Thoracic aorta (tissue), 2 donors: ENCODE data around the gene LRMDA. TPM values are rescaled to one million over a fixed set of nuclear protein-coding genes. Genes with fewer than 3 reads are reported as not detected.
A peak's percentile ranks its signal among the peaks of the same experiment; 100 is the strongest.

Experiments used
- ATAC-seq: fragments of 150-250 bp; one replicate; pipeline ENCODE4 v1.8.0; 2017; ENCODE audit warnings: low read depth; ENCODE audit not compliant: insufficient number of reproducible peaks, low FRiP score
- DNase-seq: peaks from one replicate; pipeline ENCODE4 v3.0.0-alpha.2; 2020; ENCODE audit warnings: low spot score
- H3K27ac ChIP-seq, 2 donors: fragments of 200-600 bp; sonication (generic); 1 replicate in 1 of 2; 2 replicates in 1 of 2; pipeline ENCODE4 v1.5.1; 2016; ENCODE audit warnings: mild to moderate bottlenecking in 2 of 2, moderate library complexity in 2 of 2
- H3K27me3 ChIP-seq: fragments of 200-600 bp; sonication (generic); replicated peaks from 2 replicates; pipeline ENCODE4 v1.6.0; 2016; ENCODE audit warnings: mild to moderate bottlenecking; ENCODE audit not compliant: insufficient read depth
- H3K36me3 ChIP-seq: fragments of 200-600 bp; sonication (generic); one replicate; pipeline ENCODE4 v1.5.1; 2016
- H3K4me1 ChIP-seq, 2 donors: fragments of 200-600 bp; sonication (generic); 1 replicate in 1 of 2; 2 replicates in 1 of 2; pipeline versions ENCODE4 v1.5.1 to v1.6.0; 2016; ENCODE audit warnings: low read depth in 2 of 2, mild to moderate bottlenecking in 1 of 2; ENCODE audit not compliant: control insufficient read depth in 1 of 2
- H3K4me3 ChIP-seq: fragments of 200-600 bp; sonication (generic); 2 replicates; pipeline ENCODE4 v1.5.1; 2016; ENCODE audit warnings: mild to moderate bottlenecking
- H3K9me3 ChIP-seq: fragments of 200-600 bp; sonication (generic); 2 replicates; pipeline ENCODE4 v1.5.1; 2016
- CTCF ChIP-seq: fragments of 200-600 bp; sonication (generic); IDR thresholded peaks from one replicate; pipeline ENCODE4 v1.5.1; 2019; ENCODE audit warnings: antibody characterized with exemption
- total RNA-seq, 2 donors: library from RNA; depleted of rRNA; stranded (reverse); fragments of >200 nt; gene quantifications; one replicate each; pipeline versions ENCODE4 v1.1.0 to v1.2.3, GENCODE V29; 2016

Gene LRMDA
- total RNA-seq, 2 donors from 2014 or later, result 8.3 to 36.6 TPM

- H3K4me3 ChIP-seq, result no peak overlapping the region
Observed at GRCh38 chr10:75651417-75651816, 220.0 kb downstream of the LRMDA start.

DNA sequence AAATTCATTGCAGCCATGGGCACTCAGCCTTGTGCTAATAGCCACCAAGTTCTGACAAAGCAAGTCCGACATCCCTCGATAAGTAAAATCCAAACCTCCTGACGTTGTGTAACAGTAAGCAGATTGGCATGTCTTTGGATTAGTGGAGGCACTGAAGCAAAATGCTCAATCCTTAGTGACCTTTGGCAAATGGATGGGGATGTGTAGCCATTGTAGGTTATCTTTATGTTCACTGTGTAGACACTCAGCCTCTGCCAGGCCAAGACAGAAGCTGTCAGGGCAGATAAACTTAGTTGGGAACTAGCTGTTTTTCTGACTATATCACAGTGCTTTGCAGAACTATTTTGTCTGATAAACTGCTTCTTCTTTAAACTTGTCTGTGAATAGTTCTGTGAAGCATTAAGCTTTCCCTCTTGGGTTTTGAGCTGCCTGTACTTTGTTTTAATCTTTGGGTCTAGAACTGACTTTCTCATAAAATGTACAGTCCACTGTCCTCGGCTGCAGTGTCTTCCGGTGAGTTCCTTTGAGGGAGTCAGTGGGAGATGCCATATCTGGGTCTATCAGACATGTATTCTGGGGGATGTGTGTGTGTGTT is 220.8 kb downstream of the LRMDA start:
- Histone ChIP-seq H3K36me3 (no peaks in the 10 kb centered on the region), H3K9me3 (no peaks in the 10 kb centered on the region), H3K27ac (peak overlapping the region; percentile 22 to 43), H3K27me3 (no peaks in the 10 kb centered on the region), H3K4me3 (no peak overlapping the region), H3K4me1 (peaks cover 32 to 61% of the 10 kb centered on the region in 2 donors)
- ATAC-seq, result no peak
- TF ChIP-seq CTCF, result no peak
- DNase-seq, result no peak

More at GRCh38 chr10:75651417-75651816, 220.0 kb downstream of the LRMDA start:
- Histone ChIP-seq H3K36me3 (no peaks in the 10 kb centered on the region), H3K4me1 (peaks cover 31 to 53% of the 10 kb centered on the region in 2 donors), H3K27ac (no peak overlapping the region), H3K27me3 (no peaks in the 10 kb centered on the region), H3K9me3 (no peaks in the 10 kb centered on the region)
- no peak for ATAC-seq
- no peak for TF ChIP-seq CTCF
- no peak for DNase-seq

- no peak for TF ChIP-seq CTCF
- Histone ChIP-seq H3K27ac (peak overlapping the region; percentile 70 to 75), H3K27me3 (no peaks in the 10 kb centered on the region), H3K4me1 (peaks cover 32 to 75% of the 10 kb centered on the region in 2 donors), H3K9me3 (no peaks in the 10 kb centered on the region), H3K36me3 (no peaks in the 10 kb centered on the region), H3K4me3 (no peak overlapping the region)
- ATAC-seq (no peak), DNase-seq (no peak)
Observed at GRCh38 chr10:75653761-75654160, 222.3 kb downstream of the LRMDA start.

- no peaks in the 10 kb centered on the region for H3K9me3 ChIP-seq
- TF ChIP-seq CTCF, result no peak
- no peak for ATAC-seq
- H3K4me1 ChIP-seq, result peaks cover 32 to 81% of the 10 kb centered on the region in 2 donors
- no peaks in the 10 kb centered on the region for H3K27me3 ChIP-seq
- peak overlapping the region; percentile 24 for H3K4me3 ChIP-seq
- peak overlapping the region; percentile 70 to 75 for H3K27ac ChIP-seq
- H3K36me3 ChIP-seq, result no peaks in the 10 kb centered on the region
- no peak for DNase-seq
Observed at GRCh38 chr10:75654171-75654771, 222.8 kb downstream of the LRMDA start.

- Histone ChIP-seq H3K27me3 (no peaks in the 10 kb centered on the region), H3K4me3 (peak overlapping the region; percentile 24), H3K9me3 (no peaks in the 10 kb centered on the region), H3K27ac (peak overlapping the region; percentile 70 to 75), H3K36me3 (no peaks in the 10 kb centered on the region), H3K4me1 (peaks cover 32 to 86% of the 10 kb centered on the region in 2 donors)
- ATAC-seq, result no peak
- DNase-seq, result no peak
- no peak for TF ChIP-seq CTCF
Observed at GRCh38 chr10:75654772-75655171, 223.3 kb downstream of the LRMDA start.
